ENCODE results near the gene REELD1.

REELD1 gene

DNA sequence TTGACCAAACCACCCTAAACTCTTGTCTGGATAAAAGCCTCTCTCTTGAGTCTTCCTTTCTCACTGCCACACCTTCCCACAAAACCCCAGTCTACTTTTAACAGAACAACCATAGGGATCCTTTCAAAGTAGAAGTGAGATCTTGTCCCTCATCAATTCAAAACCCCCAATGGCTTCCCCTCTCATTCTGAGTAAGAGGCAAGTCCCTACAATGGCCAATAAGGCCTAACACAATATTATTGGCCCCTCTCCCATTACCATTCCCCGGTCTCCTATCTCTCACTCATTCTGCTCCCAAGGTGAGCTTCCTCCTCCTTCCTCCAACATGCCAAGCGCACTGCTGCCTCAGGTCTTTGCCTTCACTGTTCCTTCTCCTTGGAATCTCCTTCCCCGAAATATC, 57.1 kb downstream of the REELD1 start:
- DNase-seq: no peak

DNA sequence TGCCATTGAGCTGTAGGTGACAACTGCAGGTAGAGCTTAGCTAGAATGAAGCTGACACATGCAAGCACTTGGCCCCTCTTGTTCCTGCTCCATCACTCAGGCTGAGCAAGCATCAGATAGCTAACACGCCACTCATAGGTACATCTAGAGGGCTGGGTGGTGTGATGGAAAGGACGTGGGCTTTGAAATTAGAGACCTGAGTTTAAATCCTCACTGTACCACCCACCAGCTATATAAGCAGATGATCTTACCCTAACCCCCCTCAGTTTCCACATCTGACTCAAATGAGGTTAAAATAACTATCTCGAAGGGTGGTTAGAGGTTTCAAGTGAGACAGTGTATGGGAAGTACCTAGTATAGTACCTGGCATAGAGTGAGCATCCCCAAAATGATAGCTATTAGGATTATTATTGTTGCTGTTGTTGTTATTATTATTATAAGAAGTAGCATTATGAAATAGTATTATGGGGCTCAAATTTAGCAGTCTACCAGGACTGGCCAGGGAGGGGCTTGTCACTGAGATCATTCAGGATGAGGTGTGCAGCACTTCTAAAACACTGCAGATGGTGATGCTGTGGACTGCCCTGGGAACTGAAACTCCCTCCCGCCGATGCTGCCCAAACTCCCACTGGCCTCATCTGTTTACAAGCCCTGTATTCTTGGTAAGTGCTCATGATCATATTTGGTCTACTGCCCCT, 59.0 kb downstream of the REELD1 start:
- no peak for DNase-seq

DNA sequence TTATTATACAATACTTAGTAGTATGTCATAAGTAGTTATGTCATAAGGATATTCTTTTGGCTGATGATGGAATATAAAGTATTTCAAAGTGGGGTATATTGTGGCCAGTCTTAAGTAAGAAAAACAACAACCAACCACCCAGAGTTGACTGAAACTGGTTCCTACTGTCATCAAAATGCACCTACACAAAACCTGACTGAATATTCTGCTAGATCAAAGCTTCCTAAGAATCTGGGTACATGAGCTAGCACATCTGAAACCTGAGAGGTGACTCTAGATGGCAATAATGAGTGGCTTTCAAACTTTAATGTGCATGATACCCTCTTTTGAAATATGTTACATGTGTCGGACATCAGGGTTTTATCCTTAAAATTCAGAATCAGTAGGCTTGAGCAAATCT, 60.4 kb downstream of the REELD1 start:
- no peak for DNase-seq

DNA sequence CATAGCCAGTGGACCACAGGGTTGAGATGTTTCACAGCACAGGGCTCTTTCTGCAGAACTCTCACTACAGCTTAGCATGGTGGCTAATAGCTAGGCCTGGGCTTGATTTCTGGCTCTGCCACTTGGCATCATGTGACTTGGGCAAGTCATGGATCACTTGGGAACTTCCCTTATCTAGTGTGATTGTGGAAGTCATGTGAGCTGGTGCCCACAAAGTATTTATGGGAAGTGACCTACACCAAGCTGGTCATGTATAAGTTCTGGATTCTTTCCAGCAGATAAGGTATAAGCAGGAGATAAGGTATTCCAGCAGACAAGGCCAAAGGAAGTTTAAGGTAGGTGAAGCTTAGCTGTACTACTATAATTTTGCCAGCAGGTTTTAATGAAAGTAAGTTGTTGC, 61.0 kb downstream of the REELD1 start:
- no peak for DNase-seq

DNA sequence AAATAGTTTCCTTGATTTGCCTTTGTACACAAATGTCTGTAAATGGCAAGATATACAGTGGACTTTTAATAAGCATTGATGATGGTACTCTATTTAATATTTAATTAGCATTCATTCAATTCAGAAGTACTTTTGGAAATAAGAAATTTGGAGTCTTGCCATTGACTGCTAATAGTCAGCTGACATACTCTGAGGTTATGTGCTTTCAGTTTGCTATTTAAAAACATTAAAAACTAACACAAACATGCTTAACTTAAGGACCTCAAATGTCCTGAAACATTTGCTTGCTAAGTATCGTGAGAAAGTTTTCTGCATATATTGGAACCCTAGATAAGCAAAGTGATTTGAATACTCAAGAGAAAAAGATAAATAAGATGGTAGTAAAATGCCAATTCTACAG, 64.6 kb downstream of the REELD1 start:
- DNase-seq: no peak
